Measurements from ENCODE around the gene CC2D1A. TPM values are rescaled to one million over a fixed set of nuclear protein-coding genes. Genes with fewer than 3 reads are reported as not detected.

CC2D1A gene
- total and polyA plus RNA-seq, 10 donors, result 13.0 to 40.1 (median 27.5) TPM

GRCh38 chr19:13952931-13953531 lies 47.0 kb downstream of the CC2D1A start:
- TF ChIP-seq POLR2A (IDR thresholded peaks at IDR 0.05) (no peak), POLR2AphosphoS5 (IDR thresholded peaks at IDR 0.05) (no peak)
- TF ChIP-seq, protein P1, sequence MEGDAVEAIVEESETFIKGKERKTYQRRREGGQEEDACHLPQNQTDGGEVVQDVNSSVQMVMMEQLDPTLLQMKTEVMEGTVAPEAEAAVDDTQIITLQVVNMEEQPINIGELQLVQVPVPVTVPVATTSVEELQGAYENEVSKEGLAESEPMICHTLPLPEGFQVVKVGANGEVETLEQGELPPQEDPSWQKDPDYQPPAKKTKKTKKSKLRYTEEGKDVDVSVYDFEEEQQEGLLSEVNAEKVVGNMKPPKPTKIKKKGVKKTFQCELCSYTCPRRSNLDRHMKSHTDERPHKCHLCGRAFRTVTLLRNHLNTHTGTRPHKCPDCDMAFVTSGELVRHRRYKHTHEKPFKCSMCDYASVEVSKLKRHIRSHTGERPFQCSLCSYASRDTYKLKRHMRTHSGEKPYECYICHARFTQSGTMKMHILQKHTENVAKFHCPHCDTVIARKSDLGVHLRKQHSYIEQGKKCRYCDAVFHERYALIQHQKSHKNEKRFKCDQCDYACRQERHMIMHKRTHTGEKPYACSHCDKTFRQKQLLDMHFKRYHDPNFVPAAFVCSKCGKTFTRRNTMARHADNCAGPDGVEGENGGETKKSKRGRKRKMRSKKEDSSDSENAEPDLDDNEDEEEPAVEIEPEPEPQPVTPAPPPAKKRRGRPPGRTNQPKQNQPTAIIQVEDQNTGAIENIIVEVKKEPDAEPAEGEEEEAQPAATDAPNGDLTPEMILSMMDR (IDR thresholded peaks at IDR 0.05 in 8 of 11, conservative IDR thresholded peaks at IDR 0.05 in 3 of 11), result no peak
- WGBS, 5 donors, result 6 to 16% (median 10%) methylated on average over 11 to 13 of the region's 13 CpGs

GRCh38 chr19:13954185-13954584 lies 48.2 kb downstream of the CC2D1A start:
- Histone ChIP-seq H3K27ac (no peak overlapping the region), H3K4me3 (peak overlapping the region in 1 of 8 donors; percentile 93), H3K27me3 (replicated peaks in 1 of 7) (no peaks in the 10 kb centered on the region), H3K4me1 (peaks cover 15 to 32% (median 22%) of the 10 kb centered on the region in 6 donors), H3K36me3 (peaks cover 4 to 53% (median 46%) of the 10 kb centered on the region in 6 donors), H3K9me3 (no peaks in the 10 kb centered on the region)
- 88 to 93% (median 92%) methylated on average over 12 to 15 of the region's 15 CpGs for WGBS, 5 donors
- TF ChIP-seq POLR2AphosphoS5 (IDR thresholded peaks at IDR 0.05) (no peak), POLR2A (IDR thresholded peaks at IDR 0.05) (no peak)
- TF ChIP-seq, protein P1 (IDR thresholded peaks at IDR 0.05 in 8 of 11, conservative IDR thresholded peaks at IDR 0.05 in 3 of 11), result no peak
- DNase-seq, result no peak
- intact Hi-C loops (cut with DNase I; ENCODE audit: low total_unique reads), result loop anchor here (10.0 kb wide), 1 partner anchor 81 kb away; the partner anchor contains the start of gene IL27RA

More at GRCh38 chr19:13952931-13953531, 47.0 kb downstream of the CC2D1A start:
- intact Hi-C loops (cut with DNase I; ENCODE audit: low total_unique reads), result loop anchor here (10.0 kb wide), 1 partner anchor 82 kb away; the partner anchor contains the start of gene IL27RA
- peaks cover 15 to 32% (median 22%) of the 10 kb centered on the region in 6 donors for H3K4me1 ChIP-seq
- no peak for DNase-seq
- H3K36me3 ChIP-seq, result peaks cover 4 to 41% (median 36%) of the 10 kb centered on the region in 6 donors
- H3K27ac ChIP-seq, result peak overlapping the region in 6 of 8 donors; percentile 82 to 94 (median 92)
- H3K9me3 ChIP-seq, result no peaks in the 10 kb centered on the region
- no peaks in the 10 kb centered on the region for H3K27me3 ChIP-seq (replicated peaks in 1 of 7)
- peak overlapping the region; percentile 70 to 93 (median 78) for H3K4me3 ChIP-seq

DNA sequence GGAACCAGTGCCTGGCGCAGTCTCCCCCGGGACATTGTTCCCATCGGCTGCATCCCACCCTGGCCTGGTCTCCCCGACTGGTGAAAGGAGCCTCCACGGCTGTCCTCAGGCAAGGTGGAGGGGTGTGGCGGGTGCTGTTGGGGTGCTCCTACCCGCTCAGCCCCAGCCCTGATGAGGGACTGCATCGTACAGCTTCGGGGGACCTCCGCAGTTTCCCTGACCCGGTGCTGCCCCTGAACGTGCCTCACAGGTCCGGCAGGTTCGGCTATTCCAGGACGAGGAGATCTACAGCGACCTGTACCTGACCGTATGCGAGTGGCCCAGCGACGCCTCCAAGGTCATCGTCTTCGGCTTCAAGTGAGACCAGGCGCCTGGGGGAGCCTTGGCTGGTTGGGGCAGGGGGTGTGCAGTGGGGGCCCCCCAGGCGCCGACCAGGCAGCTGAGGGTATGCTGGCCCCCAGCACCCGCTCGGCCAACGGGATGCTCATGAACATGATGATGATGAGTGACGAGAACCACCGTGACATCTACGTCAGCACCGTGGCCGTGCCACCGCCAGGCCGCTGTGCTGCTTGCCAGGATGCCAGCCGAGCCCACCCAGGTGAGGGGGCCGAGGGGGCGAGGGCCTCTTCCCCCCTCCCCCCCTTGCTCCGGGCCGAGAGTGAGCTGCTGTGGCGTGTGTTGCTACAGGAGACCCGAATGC lies 49.8 kb downstream of the CC2D1A start:
- Histone ChIP-seq H3K4me3 (no peak overlapping the region), H3K27me3 (replicated peaks in 1 of 7) (no peaks in the 10 kb centered on the region), H3K36me3 (peaks cover 4 to 69% (median 62%) of the 10 kb centered on the region in 6 donors), H3K4me1 (peaks cover 15 to 32% (median 22%) of the 10 kb centered on the region in 6 donors), H3K27ac (no peak overlapping the region), H3K9me3 (no peaks in the 10 kb centered on the region)
- TF ChIP-seq POLR2AphosphoS5 (IDR thresholded peaks at IDR 0.05), result no peak
- no peak for TF ChIP-seq POLR2A (IDR thresholded peaks at IDR 0.05)
- TF ChIP-seq, protein P1 (IDR thresholded peaks at IDR 0.05 in 8 of 11, conservative IDR thresholded peaks at IDR 0.05 in 3 of 11), result no peak
- intact Hi-C loops (cut with DNase I; ENCODE audit: low total_unique reads), result loop anchor here (10.0 kb wide), 1 partner anchor 79 kb away; the partner anchor contains the start of gene IL27RA
- no peak for DNase-seq
- 93 to 97% (median 95%) methylated on average over 23 to 42 of the region's 42 CpGs for WGBS, 5 donors

DNA sequence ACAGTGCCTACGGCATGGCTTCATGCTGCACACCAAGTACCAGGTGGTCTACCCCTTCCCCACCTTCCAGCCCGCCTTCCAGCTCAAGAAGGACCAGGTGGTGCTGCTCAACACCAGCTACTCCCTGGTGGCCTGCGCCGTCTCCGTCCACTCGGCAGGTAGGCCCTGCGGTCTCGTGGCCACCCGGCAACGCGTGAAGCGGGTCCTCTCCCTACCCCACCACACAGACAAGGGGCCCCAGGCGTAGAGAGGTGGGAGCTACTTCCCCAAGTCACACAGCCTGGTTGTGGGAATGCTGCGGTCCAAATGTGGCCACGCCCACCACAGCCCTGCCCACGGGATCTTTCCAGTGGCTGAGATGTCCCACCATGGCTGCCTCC lies 50.4 kb downstream of the CC2D1A start:
- H3K4me3 ChIP-seq, result no peak overlapping the region
- peaks cover 15 to 30% (median 22%) of the 10 kb centered on the region in 6 donors for H3K4me1 ChIP-seq
- intact Hi-C loops (cut with DNase I; ENCODE audit: low total_unique reads), result loop anchor here (10.0 kb wide), 1 partner anchor 78 kb away; the partner anchor contains the start of gene IL27RA
- no peak for DNase-seq
- H3K9me3 ChIP-seq, result no peaks in the 10 kb centered on the region
- H3K36me3 ChIP-seq, result peaks cover 4 to 74% (median 67%) of the 10 kb centered on the region in 6 donors
- H3K27ac ChIP-seq, result no peak overlapping the region
- H3K27me3 ChIP-seq (replicated peaks in 1 of 7), result no peaks in the 10 kb centered on the region
- TF ChIP-seq, protein P1 (IDR thresholded peaks at IDR 0.05 in 8 of 11, conservative IDR thresholded peaks at IDR 0.05 in 3 of 11), result no peak
- TF ChIP-seq POLR2AphosphoS5 (IDR thresholded peaks at IDR 0.05), result peak in 1 of 3 donors; percentile 63
- no peak for TF ChIP-seq POLR2A (IDR thresholded peaks at IDR 0.05)
- 93 to 96% (median 95%) methylated on average over 12 to 16 of the region's 16 CpGs for WGBS, 5 donors

All from spleen (tissue), 11 donors.